Measurements from ENCODE around the gene SCIN. TPM values are rescaled to one million over a fixed set of nuclear protein-coding genes. Genes with fewer than 3 reads are reported as not detected.
"Not testable (repeated sequence)": the region's sequence is repeated elsewhere in the genome, so short reads cannot be mapped to it uniquely, and the experiment has no call there.

SCIN gene
- total RNA-seq, 4 donors from 2014 or later = 9.1 to 257 (median 208) TPM

- TF ChIP-seq POLR2A (IDR thresholded peaks at IDR 0.05) = no peak
- TF ChIP-seq CTCF (IDR thresholded peaks at IDR 0.05) = no peak
- no peak for DNase-seq
- Histone ChIP-seq H3K4me3 (no peak overlapping the region), H3K4me1 (no peaks in the 10 kb centered on the region), H3K27ac (no peak overlapping the region), H3K36me3 (no peaks in the 10 kb centered on the region), H3K27me3 (no peaks in the 10 kb centered on the region), H3K9me3 (no peaks in the 10 kb centered on the region)
These were observed 19.6 kb upstream of the SCIN start for GRCh38 chr7:12550956-12551355.

DNA sequence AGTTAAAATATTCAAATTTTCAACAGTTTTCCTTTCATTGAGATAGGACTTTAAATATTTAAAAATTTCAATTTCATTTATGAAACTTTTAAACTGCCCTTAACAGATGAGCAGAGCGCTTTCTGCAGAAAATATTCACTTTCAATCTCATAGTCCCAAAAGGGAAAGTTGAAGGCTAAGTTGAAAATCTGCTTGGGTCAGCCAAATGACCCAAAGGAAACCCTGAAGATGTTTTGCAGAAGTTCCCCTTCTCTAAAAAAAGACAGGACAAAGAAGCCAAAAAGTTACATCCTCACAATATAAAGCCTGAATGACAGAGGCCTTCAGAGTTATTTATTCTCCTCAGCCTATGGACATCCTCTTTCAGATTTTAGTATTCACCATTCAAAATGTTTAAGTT, 17.6 kb upstream of the SCIN start:
- Histone ChIP-seq H3K4me3 (no peak overlapping the region), H3K27ac (no peak overlapping the region), H3K9me3 (no peaks in the 10 kb centered on the region), H3K4me1 (no peaks in the 10 kb centered on the region), H3K27me3 (no peaks in the 10 kb centered on the region), H3K36me3 (no peaks in the 10 kb centered on the region)
- DNase-seq = no peak
- TF ChIP-seq CTCF (IDR thresholded peaks at IDR 0.05) = no peak
- no peak for TF ChIP-seq POLR2A (IDR thresholded peaks at IDR 0.05)

GRCh38 chr7:12553416-12553815, 17.1 kb upstream of the SCIN start:
- no peaks in the 10 kb centered on the region for H3K36me3 ChIP-seq
- no peaks in the 10 kb centered on the region for H3K9me3 ChIP-seq
- H3K4me1 ChIP-seq = no peaks in the 10 kb centered on the region
- H3K4me3 ChIP-seq = no peak overlapping the region
- TF ChIP-seq POLR2A (IDR thresholded peaks at IDR 0.05) (no peak), CTCF (IDR thresholded peaks at IDR 0.05) (no peak)
- H3K27ac ChIP-seq = no peak overlapping the region
- no peaks in the 10 kb centered on the region for H3K27me3 ChIP-seq
- no peak for DNase-seq

DNA sequence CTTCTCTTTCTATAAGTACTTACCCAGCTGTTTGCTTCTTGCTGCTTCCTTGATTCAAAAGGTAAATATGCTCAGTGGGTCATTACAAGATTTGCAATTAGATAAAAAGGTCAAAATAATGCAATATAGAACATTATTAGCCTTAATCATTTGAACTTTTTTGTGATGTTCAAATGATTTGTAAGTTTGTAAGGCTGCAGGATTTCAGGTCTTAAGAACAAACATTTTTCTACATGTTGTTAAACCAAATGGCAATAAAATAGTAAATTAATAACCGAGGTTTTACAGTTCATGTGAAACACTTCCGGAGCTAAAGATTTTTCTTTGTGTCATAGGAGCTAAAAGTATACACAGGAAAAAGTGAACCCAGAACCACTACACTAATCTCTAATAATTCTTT, 16.2 kb upstream of the SCIN start:
- DNase-seq = no peak
- Histone ChIP-seq H3K4me1 (no peaks in the 10 kb centered on the region), H3K27ac (no peak overlapping the region), H3K36me3 (no peaks in the 10 kb centered on the region), H3K9me3 (no peaks in the 10 kb centered on the region), H3K4me3 (no peak overlapping the region), H3K27me3 (no peaks in the 10 kb centered on the region)
- TF ChIP-seq CTCF (IDR thresholded peaks at IDR 0.05) (no peak), POLR2A (IDR thresholded peaks at IDR 0.05) (no peak)

DNA sequence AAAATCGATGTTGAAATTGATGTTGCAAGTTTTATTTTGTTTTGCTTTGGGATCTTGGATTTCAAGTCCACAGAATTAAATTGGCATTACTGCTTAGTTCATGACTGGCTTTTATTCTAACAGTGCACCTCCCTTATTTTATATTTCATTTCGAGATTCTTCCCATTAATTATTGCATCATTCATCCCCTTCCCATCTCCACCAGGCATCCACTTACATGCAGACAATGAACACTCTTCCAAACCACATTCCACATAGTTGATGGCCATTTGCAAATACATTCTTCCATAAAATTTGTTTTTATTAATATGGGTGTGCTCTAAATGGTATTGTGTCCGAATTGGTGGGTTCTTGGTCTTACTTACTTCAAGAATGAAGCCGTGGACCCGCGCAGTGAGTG, 15.6 kb upstream of the SCIN start:
- H3K27me3 ChIP-seq = no peaks in the 10 kb centered on the region
- no peaks in the 10 kb centered on the region for H3K36me3 ChIP-seq
- H3K27ac ChIP-seq = no peak overlapping the region
- DNase-seq = no peak
- H3K4me1 ChIP-seq = no peaks in the 10 kb centered on the region
- H3K9me3 ChIP-seq = no peaks in the 10 kb centered on the region
- TF ChIP-seq CTCF (IDR thresholded peaks at IDR 0.05) = no peak
- no peak for TF ChIP-seq POLR2A (IDR thresholded peaks at IDR 0.05)
- no peak overlapping the region for H3K4me3 ChIP-seq

DNA sequence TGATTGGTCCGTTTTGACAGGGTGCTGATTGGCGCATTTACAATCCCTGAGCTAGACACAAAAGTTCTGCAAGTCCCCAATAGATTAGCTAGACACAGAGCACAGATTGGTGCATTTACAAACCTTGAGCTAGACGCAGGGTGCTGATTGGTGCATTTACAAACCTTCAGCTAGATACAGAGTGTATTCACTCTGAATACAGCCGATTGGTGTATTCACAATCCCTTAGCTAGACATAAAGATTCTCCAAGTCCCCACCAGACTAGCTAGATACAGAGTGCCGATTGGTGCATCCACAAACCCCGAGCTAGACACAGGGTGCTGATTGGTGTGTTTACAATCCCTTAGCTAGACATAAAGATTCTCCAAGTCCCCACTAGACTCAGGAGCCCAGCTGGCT, 14.8 kb upstream of the SCIN start:
- H3K4me3 ChIP-seq, H3K9me3 ChIP-seq, DNase-seq, H3K36me3 ChIP-seq, H3K4me1 ChIP-seq, H3K27ac ChIP-seq, H3K27me3 ChIP-seq: not testable (repeated sequence)

DNA sequence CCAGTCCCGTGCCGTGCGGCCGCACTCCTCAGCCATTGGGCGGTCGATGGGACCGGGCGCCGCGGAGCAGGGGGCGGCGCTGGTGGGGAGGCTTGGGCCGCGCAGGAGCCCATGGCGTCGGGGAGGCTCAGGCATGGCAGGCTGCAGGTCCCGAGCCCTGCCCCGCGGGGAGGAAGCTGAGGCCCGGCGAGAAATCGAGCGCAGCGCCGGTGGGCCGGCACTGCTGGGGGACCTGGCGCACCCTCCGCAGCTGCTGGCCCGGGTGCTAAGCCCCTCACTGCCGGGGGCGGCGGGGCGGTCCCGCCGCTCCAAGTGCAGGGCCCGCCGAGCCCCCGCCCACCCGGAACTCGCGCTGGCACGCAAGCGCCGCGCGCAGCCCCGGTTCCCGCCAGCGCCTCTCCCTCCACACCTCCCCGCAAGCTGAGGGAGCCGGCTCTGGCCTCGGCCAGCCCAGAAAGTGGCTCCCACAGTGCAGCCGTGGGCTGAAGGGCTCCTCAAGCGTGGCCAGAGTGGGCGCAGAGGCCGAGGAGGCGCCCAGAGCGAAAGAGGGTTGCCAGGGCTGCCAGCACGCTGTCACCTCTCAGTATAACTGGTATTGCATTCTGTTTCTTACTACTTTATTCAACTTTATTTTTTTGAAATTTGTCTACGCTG, 14.3 kb upstream of the SCIN start:
- not testable (repeated sequence) for H3K36me3 ChIP-seq, H3K27me3 ChIP-seq, H3K4me3 ChIP-seq, DNase-seq, H3K27ac ChIP-seq, H3K9me3 ChIP-seq, H3K4me1 ChIP-seq

Measured in Peyer's patch (tissue), 4 donors.